Sigmoid colon (tissue), 7 donors: Measurements from ENCODE around the gene MCF2L. TPM values are rescaled to one million over a fixed set of nuclear protein-coding genes. Genes with fewer than 3 reads are reported as not detected.

Source experiments
- DNase-seq: peaks from one replicate; pipeline ENCODE4 v3.0.0-alpha.2; 2019
- H3K27ac ChIP-seq, 4 donors: fragments of 200-600 bp; sonication (generic); one replicate each; pipeline ENCODE4 v1.5.1; 2016 to 2019; ENCODE audit warnings: mild to moderate bottlenecking in 1 of 4
- H3K27me3 ChIP-seq, 3 donors: fragments of 200-600 bp; sonication (generic); one replicate each; pipeline ENCODE4 v1.5.1; 2019; ENCODE audit warnings: mild to moderate bottlenecking in 1 of 3
- H3K36me3 ChIP-seq, 4 donors: fragments of 200-600 bp; sonication (generic); one replicate each; pipeline ENCODE4 v1.5.1; 2016 to 2019
- H3K4me1 ChIP-seq, 4 donors: fragments of 200-600 bp; sonication (generic); one replicate each; pipeline ENCODE4 v1.5.1; 2017 to 2019
- H3K4me3 ChIP-seq, 4 donors: fragments of 200-600 bp; sonication (generic); one replicate each; pipeline ENCODE4 v1.5.1; 2017 to 2019; ENCODE audit warnings: mild to moderate bottlenecking in 2 of 4, moderate library complexity in 1 of 4
- H3K9me3 ChIP-seq, 4 donors: fragments of 200-600 bp in 3 of 4; sonication (generic) in 3 of 4; one replicate each; pipeline versions ENCODE4 v1.5.1 to v1.6.1; 2013 to 2019
- EP300 ChIP-seq, 4 donors: sonication (generic); formaldehyde crosslinking; IDR thresholded peaks; one replicate each; pipeline ENCODE4 v1.6.1; 2017; ENCODE audit warnings: antibody characterized with exemption in 4 of 4
- POLR2A ChIP-seq, 2 donors: fragments of 450-650 bp; IDR thresholded peaks; one replicate each; pipeline ENCODE4 v1.6.1; 2016; ENCODE audit warnings: antibody characterized with exemption in 2 of 2, mild to moderate bottlenecking in 2 of 2, moderate library complexity in 2 of 2
- POLR2AphosphoS5 ChIP-seq, 4 donors: sonication (generic); formaldehyde crosslinking; IDR thresholded peaks; one replicate each; pipeline ENCODE4 v1.6.1; 2017; ENCODE audit warnings: antibody characterized with exemption in 4 of 4
- WGBS, 2 donors: extraction: QIAGEN DNeasy Blood & Tissue Kit; methylation state at CpG; one replicate each; pipeline ENCODE4 v1.1.7; 2013; 5-methylcytosine and 5-hydroxymethylcytosine counted together
- intact Hi-C: fragments of 100-400 bp; cut with DNase I; formaldehyde crosslinking; loops from one replicate; pipeline ENCODE4 v1.15.1; 2023
- polyA plus RNA-seq, 3 donors: library from polyadenylated mRNA; stranded (reverse); fragments of 200-250 nt; gene quantifications; one replicate each; pipeline ENCODE4 v1.2.3, GENCODE V29; 2013
- total RNA-seq, 4 donors: library from RNA; depleted of rRNA; stranded (reverse); fragments of >200 nt; gene quantifications; one replicate each; pipeline ENCODE4 v1.1.0, GENCODE V29; 2016
- TF ChIP-seq, protein P1 (sequence below), 4 experiments: fragments of 450-650 bp in 3 of 4; fragments of 200-600 bp in 1 of 4; IDR thresholded peaks; one replicate each; pipeline ENCODE4 v1.5.1; 2016 to 2019; ENCODE audit warnings: antibody characterized with exemption in 4 of 4, mild to moderate bottlenecking in 3 of 4, moderate library complexity in 2 of 4
- donor health status: healthy with polysubstance abuse.
- donor health status: Bipolar disorder and iron deficiency.
- donor health status: healthy.

MCF2L gene
- total and polyA plus RNA-seq, 7 donors: 7.5 to 59.9 (median 20.2) TPM

DNA sequence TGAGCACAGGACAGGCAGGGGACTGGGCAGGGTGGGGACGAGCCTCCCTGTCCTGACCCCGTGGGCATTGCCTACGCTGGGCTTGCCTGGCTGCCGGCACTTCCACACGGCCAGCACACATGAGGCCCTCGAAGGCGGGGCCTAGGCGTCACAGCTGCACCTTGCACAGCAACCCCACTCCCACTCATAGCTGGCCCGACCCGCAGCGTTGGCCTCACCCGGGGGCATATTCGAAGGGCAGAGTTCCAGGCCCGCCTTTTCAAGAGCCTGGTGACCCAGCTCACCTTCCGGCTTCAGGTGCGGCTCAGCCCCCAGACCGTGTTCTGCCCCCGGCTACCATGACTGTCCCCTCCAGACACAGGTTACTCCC, 172.6 kb downstream of the MCF2L start:
- H3K27ac ChIP-seq: no peak overlapping the region
- DNase-seq: no peak
- no peaks in the 10 kb centered on the region for H3K9me3 ChIP-seq
- no peaks in the 10 kb centered on the region for H3K36me3 ChIP-seq
- H3K4me3 ChIP-seq: no peak overlapping the region
- TF ChIP-seq EP300 (IDR thresholded peaks at IDR 0.05) (no peak), POLR2AphosphoS5 (IDR thresholded peaks at IDR 0.05) (no peak), POLR2A (IDR thresholded peaks at IDR 0.05) (no peak)
- TF ChIP-seq, protein P1, sequence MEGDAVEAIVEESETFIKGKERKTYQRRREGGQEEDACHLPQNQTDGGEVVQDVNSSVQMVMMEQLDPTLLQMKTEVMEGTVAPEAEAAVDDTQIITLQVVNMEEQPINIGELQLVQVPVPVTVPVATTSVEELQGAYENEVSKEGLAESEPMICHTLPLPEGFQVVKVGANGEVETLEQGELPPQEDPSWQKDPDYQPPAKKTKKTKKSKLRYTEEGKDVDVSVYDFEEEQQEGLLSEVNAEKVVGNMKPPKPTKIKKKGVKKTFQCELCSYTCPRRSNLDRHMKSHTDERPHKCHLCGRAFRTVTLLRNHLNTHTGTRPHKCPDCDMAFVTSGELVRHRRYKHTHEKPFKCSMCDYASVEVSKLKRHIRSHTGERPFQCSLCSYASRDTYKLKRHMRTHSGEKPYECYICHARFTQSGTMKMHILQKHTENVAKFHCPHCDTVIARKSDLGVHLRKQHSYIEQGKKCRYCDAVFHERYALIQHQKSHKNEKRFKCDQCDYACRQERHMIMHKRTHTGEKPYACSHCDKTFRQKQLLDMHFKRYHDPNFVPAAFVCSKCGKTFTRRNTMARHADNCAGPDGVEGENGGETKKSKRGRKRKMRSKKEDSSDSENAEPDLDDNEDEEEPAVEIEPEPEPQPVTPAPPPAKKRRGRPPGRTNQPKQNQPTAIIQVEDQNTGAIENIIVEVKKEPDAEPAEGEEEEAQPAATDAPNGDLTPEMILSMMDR (IDR thresholded peaks at IDR 0.05): no peak
- 87 to 93% methylated on average over 18 of the region's 18 CpGs for WGBS, 2 donors
- H3K27me3 ChIP-seq: no peaks in the 10 kb centered on the region
- no peaks in the 10 kb centered on the region for H3K4me1 ChIP-seq
- intact Hi-C loops: no loop called here

DNA sequence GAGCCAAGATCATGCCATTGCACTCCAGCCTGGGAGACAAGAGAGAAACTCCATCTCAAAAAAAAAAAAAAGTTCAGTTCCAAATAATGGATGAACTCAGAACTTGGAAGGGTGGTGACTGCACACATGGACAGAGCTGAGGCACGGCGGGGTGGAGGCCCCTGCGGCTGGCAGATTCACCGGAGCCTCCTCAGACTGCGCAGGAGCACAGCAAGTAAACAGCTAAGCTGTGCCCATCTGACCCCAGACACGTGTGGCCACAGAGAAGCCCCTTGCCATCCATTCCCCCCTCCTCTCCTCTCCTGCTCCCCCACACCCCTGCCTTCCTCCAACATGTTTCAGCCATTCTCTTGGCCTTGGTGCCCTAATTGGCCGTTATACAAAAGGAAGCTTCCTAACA, 173.9 kb downstream of the MCF2L start:
- no peaks in the 10 kb centered on the region for H3K27me3 ChIP-seq
- no peak overlapping the region for H3K4me3 ChIP-seq
- WGBS, 2 donors: 85 to 88% methylated on average over 7 of the region's 7 CpGs
- H3K4me1 ChIP-seq: no peaks in the 10 kb centered on the region
- intact Hi-C loops: no loop called here
- H3K27ac ChIP-seq: no peak overlapping the region
- H3K9me3 ChIP-seq: no peaks in the 10 kb centered on the region
- no peaks in the 10 kb centered on the region for H3K36me3 ChIP-seq
- no peak for TF ChIP-seq EP300 (IDR thresholded peaks at IDR 0.05)
- TF ChIP-seq, protein P1 (IDR thresholded peaks at IDR 0.05): no peak
- TF ChIP-seq POLR2A (IDR thresholded peaks at IDR 0.05): no peak
- TF ChIP-seq POLR2AphosphoS5 (IDR thresholded peaks at IDR 0.05): no peak
- no peak for DNase-seq

DNA sequence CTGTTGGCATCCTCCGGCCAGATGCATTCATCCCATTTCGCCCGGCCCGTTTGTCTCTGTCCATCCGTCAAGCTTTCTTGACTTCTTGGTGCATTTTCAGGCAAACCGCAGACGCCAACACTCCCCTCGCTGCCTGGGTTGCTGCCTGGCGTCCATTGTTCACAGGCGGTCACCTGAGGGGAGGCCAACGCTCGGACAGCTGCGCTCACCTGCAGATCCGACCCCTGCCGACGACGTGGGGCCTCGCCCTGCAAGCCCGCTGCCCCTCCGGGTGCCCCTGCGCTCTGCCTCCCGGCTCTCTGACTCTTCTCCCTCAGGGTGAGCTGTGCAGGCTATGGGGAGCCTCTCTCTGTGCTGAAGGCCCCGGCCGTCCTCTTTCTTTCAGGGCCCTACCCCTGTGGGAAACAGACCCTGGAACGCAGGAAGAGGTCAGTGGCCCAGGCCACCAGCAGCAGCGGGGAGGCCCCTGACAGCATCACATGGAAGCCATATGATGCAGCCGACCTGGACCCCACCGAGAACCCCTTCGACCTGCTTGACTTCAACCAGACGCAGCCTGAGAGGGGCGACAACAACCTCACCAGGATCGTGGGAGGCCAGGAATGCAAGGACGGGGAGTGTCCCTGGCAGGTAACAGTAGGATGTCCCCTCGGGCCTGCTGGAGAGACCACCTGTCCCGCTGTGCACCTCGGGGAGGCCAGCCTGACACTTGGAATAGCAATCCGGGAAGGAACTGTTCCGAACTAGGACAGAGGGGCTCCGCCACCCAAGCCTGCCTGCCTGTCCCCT, 174.6 kb downstream of the MCF2L start:
- Histone ChIP-seq H3K36me3 (no peaks in the 10 kb centered on the region), H3K27me3 (no peaks in the 10 kb centered on the region), H3K4me3 (no peak overlapping the region), H3K27ac (no peak overlapping the region), H3K9me3 (no peaks in the 10 kb centered on the region), H3K4me1 (no peaks in the 10 kb centered on the region)
- intact Hi-C loops: no loop called here
- no peak for DNase-seq
- 90% methylated on average over 39 of the region's 39 CpGs for WGBS, 2 donors
- no peak for TF ChIP-seq POLR2AphosphoS5 (IDR thresholded peaks at IDR 0.05)
- TF ChIP-seq EP300 (IDR thresholded peaks at IDR 0.05): no peak
- TF ChIP-seq POLR2A (IDR thresholded peaks at IDR 0.05): no peak
- TF ChIP-seq, protein P1 (IDR thresholded peaks at IDR 0.05): no peak

DNA sequence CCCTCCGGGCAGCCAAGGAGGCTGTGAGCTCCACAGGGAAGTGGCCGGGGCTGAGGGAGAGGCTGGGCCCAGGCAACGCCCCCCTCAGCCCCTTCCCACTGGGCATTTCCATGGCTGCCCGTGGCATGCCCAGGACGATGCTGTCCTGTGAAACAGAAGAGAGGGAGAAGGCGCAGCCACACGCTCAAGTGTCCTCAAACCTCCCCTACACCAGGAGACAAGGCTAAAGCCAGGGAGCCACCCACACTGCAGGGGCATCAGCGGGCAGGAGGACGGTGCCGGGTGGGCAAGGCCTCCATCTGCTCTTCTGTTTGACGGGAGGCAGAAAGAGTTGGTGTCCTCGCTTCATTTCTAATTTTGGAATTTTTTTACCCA, 175.2 kb downstream of the MCF2L start:
- H3K4me3 ChIP-seq: no peak overlapping the region
- TF ChIP-seq EP300 (IDR thresholded peaks at IDR 0.05): no peak
- TF ChIP-seq POLR2AphosphoS5 (IDR thresholded peaks at IDR 0.05): no peak
- TF ChIP-seq, protein P1 (IDR thresholded peaks at IDR 0.05): no peak
- no peak for TF ChIP-seq POLR2A (IDR thresholded peaks at IDR 0.05)
- H3K27ac ChIP-seq: no peak overlapping the region
- H3K27me3 ChIP-seq: no peaks in the 10 kb centered on the region
- no peaks in the 10 kb centered on the region for H3K36me3 ChIP-seq
- DNase-seq: no peak
- intact Hi-C loops: no loop called here
- no peaks in the 10 kb centered on the region for H3K9me3 ChIP-seq
- no peaks in the 10 kb centered on the region for H3K4me1 ChIP-seq
- 87 to 89% methylated on average over 12 of the region's 12 CpGs for WGBS, 2 donors

DNA sequence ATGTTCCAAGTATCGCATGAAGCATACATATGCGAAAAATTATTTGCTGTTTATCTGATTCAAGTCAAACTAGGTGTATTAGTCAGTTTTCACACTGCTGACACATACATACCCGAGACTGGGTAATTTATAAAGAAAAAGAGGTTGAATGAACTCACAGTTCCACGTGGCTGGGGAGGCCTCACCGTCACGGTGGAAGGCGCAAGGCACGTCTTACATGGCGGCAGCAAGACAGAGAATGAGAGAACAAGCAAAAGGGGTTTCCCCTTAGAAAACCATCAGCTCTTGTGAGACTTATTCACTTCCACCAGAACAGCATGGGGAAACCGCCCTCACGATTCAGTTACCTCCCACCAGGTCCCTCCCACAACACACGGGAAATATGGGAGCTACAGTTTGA, 176.5 kb downstream of the MCF2L start:
- H3K4me3 ChIP-seq: no peak overlapping the region
- intact Hi-C loops: no loop called here
- no peaks in the 10 kb centered on the region for H3K36me3 ChIP-seq
- no peaks in the 10 kb centered on the region for H3K4me1 ChIP-seq
- H3K9me3 ChIP-seq: no peaks in the 10 kb centered on the region
- H3K27me3 ChIP-seq: no peaks in the 10 kb centered on the region
- 81 to 87% methylated on average over 12 of the region's 12 CpGs for WGBS, 2 donors
- no peak overlapping the region for H3K27ac ChIP-seq
- TF ChIP-seq POLR2AphosphoS5 (IDR thresholded peaks at IDR 0.05) (no peak), EP300 (IDR thresholded peaks at IDR 0.05) (no peak), POLR2A (IDR thresholded peaks at IDR 0.05) (no peak)
- TF ChIP-seq, protein P1 (IDR thresholded peaks at IDR 0.05): no peak
- no peak for DNase-seq
